Stimulated activated CD8-positive, alpha-beta memory T cell treated with anti-CD3 and anti-CD28 coated beads, Interleukin-12 subunit alpha, Interleukin-12 subunit beta, amount 100 ng/mL, for 1 hour (primary cell): ENCODE results near the gene OR5AK2.
"Not testable (repeated sequence)": the region's sequence is repeated elsewhere in the genome, so short reads cannot be mapped to it uniquely, and the experiment has no call there.

Experiments
- DNase-seq: peaks from one replicate; pipeline ENCODE4 v3.0.0-alpha.2; 2020; ENCODE audit warnings: low read depth

OR5AK2 gene, protein sequence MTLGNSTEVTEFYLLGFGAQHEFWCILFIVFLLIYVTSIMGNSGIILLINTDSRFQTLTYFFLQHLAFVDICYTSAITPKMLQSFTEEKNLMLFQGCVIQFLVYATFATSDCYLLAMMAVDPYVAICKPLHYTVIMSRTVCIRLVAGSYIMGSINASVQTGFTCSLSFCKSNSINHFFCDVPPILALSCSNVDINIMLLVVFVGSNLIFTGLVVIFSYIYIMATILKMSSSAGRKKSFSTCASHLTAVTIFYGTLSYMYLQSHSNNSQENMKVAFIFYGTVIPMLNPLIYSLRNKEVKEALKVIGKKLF

DNA sequence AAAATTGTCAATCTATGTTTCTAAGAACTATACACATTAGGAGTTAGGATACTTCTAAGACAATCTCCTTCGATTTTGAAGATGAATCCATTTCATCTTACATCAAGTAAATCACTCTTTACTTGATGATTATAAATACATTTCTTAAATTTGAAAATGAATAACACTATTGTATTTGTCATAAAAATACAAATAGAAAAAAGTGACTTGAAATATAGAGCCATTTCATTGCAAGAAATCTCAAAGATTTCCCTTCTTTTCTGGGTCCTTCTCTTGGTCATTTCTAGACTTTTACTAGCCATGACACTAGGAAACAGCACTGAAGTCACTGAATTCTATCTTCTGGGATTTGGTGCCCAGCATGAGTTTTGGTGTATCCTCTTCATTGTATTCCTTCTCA is at the start of gene OR5AK2:
Gene OR5AK2, plus strand, starts transcription at position 301 of the 400 bp plus-strand sequence. Its CDS starts 0 bp downstream, at position 301.
- no peak for DNase-seq

DNA sequence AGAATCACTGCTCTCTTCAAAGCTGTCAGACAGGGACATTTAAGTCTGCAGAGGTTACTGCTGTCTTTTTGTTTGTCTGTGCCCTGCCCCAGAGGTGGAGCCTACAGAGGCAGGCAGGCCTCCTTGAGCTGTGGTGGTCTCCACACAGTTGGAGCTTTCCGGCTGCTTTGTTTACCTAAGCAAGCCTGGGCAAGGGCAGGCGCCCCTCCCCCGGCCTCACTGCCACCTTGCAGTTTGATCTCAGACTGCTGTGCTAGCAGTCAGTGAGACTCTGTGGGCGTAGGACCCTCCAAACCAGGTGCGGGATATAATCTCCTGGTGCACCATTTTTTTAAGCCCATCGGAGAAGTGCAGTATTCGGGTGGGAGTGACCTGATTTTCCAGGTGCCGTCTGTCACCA is 43.2 kb upstream of the OR5AK2 start:
- DNase-seq: not testable (repeated sequence)

DNA sequence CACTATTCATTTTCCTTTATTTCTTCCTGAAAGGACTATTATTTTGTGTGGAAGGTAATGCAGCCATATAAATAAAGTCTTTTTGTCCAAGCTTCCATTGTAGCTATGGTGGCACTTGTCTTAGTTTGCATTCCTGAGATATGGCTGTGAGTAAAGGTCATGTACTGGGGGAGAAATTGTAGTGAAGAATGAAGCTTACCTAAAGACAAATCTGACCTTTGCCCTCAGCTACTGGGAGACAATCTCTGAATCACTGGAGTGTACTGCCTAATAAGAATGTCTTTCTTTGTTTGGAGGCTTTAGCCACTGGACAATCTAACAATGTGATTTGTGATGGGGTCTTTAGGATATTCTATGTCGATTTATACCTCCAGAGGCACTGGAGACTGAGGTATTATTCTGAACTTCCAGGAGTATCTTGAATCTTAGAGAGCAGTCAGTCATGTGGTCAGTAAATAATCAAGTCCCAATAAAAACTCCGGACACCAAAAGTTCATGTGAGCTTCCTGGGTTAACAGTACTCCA is 39.7 kb upstream of the OR5AK2 start:
- no peak for DNase-seq

DNA sequence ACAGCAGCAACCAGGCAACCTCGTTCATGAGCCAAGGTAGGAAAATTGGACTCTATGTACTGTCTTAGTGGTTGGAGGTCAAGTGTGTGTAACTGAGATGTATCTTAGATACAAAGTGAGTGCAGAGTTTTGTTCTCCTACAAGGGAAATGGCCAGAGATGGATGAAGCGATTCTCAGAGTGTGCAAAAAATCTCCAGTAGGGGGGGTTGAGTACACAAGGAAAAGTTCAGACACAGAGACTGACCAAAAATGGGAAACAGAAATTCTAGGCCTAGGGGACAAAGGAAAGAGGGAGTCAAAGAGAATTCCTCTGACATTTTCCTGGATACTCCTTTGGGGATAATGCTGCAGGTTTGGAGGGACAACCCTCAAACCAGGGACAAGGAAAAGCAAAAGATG is 38.2 kb upstream of the OR5AK2 start:
- no peak for DNase-seq

DNA sequence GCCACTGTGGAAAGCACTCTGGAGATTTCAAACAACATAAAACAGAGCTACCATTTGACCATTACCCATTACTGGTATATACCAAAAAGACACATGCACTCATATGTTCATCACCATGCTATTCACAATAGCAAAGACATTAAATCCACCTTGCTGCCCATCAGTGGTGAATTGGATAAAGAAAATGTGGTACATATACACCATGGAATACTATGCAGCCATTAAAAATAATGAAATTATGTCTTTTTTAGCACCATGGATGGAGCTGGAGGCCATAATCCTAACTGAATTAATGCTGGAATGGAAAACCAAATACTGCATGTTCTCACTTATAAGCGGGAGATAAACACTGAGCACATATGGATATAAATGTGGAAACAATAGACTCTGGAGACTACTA is 34.8 kb upstream of the OR5AK2 start:
- DNase-seq: not testable (repeated sequence)

DNA sequence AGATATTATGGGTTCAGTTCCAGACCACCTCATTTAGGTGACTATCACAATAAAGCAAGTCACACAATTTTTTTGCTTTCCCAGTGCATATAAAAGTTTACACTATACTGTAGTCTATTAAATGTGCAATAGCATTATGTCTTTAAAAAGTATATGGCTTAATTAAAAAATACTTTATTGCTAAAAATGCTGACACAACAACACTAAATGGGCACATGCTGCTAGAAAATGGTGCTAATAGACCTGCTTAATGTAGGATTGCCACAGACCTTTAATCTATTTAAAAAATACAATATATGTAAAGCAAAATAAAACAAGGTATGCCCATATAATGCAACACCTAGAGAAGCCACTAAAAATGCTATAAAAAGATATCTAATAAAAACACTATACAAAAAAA is 27.1 kb upstream of the OR5AK2 start:
- no peak for DNase-seq

DNA sequence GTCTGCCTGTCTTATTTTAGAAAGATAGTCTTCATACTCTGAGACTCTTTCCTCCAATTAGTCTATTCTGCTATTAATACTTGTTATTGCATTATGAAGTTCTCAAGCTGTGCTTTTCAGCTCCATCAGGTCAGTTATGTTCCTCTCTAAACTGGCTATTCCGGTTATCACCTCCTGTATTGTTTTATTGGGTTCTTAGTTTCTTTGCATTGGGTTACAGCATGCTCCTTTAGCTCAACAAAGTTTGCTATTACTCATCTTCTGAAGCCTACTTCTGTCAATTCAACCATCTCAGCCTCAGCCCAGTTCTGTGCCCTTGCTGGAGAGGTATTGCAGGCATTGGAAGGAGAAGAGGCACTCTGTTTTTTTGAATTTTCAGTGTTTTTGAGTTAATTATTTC is 21.0 kb upstream of the OR5AK2 start:
- no peak for DNase-seq

DNA sequence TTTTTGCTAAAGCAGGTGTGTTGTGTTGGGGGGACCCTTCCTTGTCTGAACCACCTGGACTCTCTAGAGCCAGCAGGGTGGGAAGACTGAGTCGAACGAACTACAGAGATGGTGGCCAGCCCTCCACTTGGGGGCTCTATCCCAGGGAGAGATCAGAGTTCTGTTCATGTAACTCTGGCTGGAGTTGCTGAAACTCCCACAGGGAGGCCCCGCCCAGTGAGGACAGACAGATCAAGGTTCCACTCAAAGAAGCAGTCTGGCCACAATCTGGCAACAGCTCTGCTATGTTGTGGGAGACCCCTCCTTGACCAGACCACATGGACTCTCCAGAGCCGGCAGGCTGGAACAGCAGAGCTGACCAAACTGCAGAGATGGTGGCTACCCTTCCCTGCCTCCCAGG is 20.2 kb upstream of the OR5AK2 start:
- no peak for DNase-seq

DNA sequence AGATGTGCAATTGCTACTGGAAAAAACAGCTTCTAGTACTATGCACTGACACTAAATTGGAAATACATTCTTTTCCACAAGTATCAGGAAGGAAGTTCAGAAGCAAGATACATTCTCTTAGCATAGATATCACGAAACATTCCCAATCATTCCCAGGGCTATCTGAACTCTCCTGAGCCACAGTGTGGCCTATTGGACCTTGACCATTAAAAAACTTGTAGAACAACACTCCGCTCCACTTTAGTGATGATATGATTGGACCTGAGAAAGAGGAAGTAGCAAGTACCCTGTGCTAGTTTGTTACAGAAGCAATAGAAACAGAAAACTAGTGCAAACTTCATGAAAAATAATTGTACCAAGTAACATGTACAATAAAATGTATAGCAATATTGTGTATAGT is 11.4 kb upstream of the OR5AK2 start:
- DNase-seq: no peak

DNA sequence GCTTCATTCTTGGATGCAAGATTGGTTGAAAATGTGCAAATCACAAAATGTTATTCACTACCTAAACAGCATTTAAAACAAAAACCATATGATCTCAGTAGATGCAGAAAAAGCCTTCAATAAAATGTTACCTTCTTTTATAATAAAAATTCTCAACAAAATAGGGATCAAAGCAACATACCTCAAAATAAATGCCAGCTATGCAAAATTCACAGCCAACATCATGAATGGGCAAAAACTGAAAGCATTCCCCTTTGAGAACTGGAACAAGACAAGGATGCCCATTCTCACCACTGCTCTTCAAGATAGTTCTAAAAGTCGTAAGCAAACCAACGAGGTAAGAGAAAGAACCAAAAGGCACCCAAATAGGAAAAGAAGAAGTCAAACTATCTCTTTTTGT is 2.0 kb downstream of the OR5AK2 start:
- no peak for DNase-seq

DNA sequence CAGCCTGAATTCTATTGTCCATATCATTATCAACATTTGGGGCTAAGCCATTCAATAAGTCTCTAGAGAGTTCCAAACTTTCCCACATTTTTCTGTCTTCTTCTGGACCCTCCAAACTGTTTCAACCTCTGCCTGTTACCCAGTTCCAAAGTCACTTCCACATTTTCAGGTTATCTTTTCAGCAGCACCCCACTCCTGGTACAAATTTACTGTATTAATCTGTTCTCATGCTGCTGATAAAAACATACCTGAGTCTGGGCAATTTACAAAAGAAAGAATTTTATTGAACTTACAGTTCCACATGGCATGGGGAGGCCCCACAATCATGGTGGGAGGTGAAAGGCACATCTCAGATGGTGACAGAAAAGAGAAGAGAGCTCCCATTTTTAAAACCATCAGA is 5.8 kb downstream of the OR5AK2 start:
- DNase-seq: no peak

DNA sequence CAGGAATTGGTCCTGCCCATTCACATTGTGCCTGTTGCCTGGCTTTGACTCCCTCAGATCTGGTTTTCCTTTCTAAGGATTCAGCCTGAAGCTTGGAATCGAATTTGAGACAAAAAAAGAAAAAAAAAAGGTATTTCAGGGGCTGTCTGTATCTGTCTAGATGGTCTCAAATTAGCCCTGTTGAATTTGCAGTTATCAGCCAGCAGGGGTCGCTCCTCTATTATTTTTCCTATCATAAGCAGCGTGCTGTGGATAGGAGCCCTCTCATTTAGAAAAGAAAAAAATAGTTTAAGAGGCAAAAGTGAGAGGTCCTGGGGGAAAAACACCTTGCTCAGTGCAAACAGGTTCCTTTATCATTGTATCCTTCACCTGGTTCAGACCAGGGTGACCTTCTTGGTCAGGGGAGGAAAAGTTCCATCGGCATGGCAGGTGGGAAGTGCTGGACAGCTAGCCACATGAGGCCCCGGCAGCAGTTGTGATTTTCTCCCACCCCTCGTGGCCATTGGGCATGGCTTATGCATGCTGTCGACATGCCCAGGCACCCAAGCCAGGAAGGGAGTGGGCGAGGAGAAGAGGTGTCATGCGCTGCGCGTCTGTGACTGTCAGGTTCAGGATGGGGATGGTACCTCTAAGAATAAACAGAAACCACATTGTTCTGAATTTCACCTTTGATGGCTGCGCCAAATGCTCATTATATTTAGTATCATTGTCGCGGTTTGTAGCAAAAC is 13.1 kb downstream of the OR5AK2 start:
- no peak for DNase-seq

DNA sequence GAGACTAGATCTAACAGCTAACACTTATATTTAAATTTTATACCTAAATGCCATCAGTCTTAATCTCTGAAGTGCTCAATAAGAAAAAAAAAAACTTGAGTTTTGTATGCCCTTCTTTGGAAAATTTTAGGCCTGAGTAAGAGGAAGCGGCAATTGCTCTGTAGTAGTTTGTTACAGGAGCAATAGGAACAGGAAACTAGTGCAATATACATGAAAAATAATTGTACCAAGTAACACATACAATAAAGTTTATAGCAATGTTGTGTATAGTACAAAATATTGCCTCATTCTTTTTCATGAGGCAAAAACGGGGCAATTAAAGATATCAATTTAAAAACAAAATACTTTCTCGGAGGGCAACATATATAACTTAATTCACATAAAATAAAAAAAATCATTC is 19.7 kb downstream of the OR5AK2 start:
- no peak for DNase-seq

DNA sequence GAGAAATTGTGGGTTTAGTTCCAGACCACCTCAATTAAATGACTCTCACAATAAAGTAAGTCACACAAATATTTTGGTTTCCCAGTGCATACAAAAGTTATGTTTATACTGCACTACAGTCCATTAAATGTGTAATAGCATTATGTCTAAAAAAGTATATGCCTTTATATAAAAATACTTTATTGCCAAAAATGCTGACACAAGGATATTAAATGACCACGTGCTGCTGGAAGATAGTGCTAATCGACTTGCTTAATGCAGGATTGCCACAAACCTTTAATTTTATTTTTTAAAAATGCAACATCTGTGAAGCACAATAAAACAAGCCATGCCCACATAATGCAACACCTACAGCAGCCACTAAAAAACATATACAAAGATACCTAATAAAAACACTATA is 27.0 kb downstream of the OR5AK2 start:
- DNase-seq: no peak

DNA sequence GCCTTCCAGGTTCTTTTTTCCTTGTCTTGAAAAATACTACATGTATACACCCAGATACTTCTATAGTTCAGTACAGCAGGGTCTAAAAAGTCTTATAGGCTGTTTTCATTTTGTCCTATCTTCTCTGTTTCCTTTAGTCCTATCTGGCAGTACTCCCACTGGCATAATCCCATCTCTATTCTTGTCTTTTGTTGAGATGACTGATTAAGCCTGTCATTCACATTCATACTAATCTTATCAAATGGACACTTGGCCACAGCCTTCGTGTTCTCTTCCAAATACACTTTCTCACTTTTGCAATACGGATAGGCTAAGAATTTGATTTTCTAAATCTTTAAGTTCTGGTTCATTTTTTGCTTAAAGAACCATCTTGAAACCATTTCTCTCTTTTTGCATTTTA is 42.8 kb downstream of the OR5AK2 start:
- DNase-seq: no peak
